ENCODE results near the gene CGA.

CGA gene

DNA sequence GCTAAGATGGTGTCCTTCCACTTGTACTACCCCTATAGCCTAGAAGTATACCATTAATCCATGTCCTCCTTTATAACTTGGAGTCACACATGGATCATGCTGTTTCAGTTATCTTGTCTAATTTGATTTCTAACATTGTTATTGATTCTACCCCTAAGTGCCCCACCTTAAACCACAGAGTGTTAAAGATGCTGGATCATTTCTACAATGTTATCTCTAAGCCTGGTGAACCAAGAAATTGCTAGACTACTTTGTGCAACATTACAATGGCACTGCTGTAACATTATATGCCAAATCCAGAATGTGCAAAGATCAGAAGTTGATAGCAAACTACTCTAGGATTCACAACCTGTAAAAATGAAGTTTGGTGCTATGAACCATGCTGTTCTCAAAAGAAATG lies 1.7 kb downstream of the CGA start:
- DNase-seq (ENCODE audit: extremely low spot score, insufficient read length, low read depth), result no peak

DNA sequence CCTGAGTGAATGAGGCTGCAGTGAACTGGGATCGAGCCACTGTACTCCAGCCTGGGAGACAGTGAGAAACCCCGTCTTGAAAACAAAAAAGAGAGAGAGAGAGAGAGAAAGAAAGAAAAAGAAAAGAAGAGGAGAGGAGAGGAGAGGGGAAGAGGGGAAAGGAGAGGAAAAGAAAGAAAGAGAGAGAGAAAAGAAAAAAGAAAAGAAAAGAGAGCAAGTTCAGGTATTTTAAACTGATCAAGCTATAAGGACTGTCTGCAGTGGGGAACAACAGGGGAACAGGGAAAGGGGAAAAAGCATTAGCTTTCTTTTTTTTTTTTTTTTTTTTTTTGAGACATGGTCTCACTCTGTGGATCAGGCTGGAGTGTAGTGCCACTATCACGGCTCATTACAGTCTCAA lies 2.5 kb downstream of the CGA start:
- no peak for FAIRE-seq
- DNase-seq (ENCODE audit: extremely low spot score, insufficient read length, low read depth), result no peak

More for the DNA sequence above, 1.7 kb downstream of the CGA start:
- FAIRE-seq, result no peak

DNA sequence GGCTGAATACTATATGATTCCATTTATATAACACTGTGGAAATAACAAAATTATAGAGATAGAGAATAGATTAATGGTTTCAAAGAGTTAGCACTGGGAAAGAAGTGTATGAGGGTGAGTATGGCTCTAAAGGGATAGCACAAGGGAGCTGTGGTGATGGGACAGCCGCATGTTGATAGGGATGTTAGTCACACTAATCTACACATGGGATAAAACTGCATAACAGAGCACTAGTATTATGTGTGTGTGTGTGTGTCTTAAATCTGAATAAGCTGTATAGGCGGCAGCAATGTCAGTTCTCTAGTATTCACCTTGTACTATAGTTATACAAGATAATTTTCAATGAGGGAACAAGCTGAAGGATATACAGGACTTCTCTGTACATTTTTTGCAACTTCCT lies 5.8 kb downstream of the CGA start:
- FAIRE-seq, result no peak
- DNase-seq (ENCODE audit: extremely low spot score, insufficient read length, low read depth), result no peak

- no peak for DNase-seq (ENCODE audit: extremely low spot score, insufficient read length, low read depth)
- no peak for FAIRE-seq
Measured at GRCh38 chr6:87088076-87088475, 6.8 kb downstream of the CGA start.

DNA sequence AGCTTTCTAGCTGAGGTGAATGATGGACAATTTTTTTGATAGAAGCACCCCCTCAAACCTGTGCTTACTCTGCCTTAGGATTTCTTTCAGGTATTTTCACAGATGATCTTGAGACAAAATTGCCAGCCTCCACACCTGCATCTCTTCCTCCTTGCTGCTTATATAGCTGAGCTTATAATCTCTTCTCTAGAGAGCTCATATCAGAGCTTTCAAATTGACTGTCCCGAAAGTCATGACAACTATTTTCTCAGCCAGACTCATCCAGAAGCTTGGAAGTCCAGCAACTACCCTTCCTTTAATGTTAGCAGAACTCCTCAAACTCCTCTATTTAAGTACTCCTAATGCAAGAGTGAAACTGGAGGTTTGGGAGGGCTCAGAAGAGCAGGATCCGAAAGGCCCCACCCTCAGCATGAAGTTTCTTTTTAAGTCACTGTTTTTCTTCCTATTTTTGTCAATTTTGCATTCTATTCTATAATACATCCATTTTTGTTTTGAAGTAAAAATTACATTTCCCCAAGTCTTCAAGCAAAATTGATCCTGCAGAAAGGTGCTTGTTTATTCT lies 12.7 kb downstream of the CGA start:
- no peak for DNase-seq (ENCODE audit: extremely low spot score, insufficient read length, low read depth)
- FAIRE-seq, result no peak

DNA sequence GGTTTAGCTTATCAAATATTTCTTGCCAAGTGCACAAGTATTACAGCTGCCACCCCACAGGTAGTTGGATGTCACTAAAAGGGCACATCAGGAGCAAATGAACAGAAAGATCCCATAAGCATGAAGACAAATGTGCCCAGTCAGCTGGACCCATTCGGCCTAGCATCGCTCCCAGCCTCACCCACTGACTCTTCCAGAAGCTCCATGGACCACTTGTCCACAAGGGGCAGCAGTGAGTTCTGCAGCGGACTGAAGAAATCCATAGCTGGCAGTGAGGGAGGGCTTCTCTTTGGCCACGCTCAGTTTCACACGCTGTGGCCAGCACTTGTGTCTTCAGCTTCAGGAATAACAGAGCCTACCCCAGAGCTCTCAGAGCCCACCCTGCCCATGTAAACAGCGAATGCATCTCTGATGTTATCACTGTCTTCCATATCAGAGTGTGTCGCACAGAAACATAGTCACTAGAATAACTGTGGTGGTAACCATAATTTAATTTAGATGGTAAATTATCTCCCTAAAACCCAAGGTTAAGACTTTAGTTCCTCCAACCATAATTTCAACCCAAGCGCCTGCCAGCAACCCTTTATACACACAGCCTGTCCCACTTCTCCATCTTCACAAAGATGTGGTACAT lies 15.8 kb downstream of the CGA start:
- FAIRE-seq (peak; percentile 45), DNase-seq (ENCODE audit: extremely low spot score, insufficient read length, low read depth) (peak; percentile 15)

DNA sequence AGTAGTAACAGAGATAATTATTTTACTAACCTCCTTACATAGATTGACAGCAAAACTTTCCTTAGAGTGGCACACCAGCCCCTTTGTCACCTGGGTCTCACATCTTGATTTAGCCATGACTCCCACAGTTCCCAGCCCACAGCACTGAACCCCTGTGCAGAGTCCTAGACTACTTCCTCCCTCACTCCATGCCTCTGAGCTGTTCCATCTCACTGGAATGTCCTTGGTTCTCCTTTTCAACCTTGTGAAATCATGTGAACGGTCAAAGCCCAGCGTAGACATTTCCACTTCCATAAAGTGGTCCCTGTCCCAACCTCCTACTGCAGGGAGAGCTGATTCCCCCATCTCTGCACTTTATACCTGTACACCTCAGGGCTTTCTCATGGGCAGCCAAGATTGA lies 19.7 kb downstream of the CGA start:
- DNase-seq (ENCODE audit: extremely low spot score, insufficient read length, low read depth), result no peak
- FAIRE-seq, result no peak

GRCh38 chr6:87074101-87074621 lies 20.7 kb downstream of the CGA start:
- DNase-seq (ENCODE audit: extremely low spot score, insufficient read length, low read depth) (no peak), FAIRE-seq (peak; percentile 47)

DNA sequence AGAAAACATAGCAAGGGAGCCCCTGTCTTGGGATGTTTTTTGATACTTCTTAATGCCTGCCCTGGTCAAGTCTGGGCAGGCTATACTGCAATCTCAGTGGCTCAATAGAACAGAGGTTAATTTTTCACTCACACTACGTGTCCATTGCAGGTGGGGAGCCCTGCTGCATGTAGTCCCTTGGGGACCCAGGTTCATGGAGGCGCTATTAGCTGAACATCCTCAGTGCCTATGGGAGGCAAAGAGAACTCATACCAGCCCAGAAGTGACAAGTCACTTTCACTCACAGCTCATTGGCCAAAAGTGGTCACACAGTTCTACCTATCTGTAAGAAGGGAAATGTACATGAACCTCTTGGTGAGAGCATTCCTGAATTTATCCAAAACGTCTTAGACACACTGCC lies 23.2 kb downstream of the CGA start:
- FAIRE-seq (no peak), DNase-seq (ENCODE audit: extremely low spot score, insufficient read length, low read depth) (no peak)

DNA sequence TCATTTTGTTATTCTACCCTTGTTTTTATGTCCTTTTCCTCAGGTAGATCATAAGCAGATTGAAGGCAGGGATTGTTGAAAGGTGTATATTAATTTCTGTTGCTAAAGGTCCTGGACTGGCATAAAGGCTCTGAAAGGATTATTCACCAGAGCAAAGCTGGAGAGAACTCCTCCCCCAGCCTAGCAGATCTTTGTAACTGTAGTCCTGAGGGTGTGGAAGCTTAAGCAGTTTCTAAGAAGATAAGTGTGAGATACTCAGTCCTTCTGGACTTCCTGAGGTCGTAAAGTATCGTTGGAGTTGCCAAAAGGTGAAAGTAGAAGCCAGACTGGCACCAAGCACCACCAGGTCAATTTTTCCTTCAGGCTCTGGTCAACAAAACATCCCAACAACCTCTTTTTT lies 24.2 kb downstream of the CGA start:
- no peak for FAIRE-seq
- DNase-seq (ENCODE audit: extremely low spot score, insufficient read length, low read depth), result no peak

DNA sequence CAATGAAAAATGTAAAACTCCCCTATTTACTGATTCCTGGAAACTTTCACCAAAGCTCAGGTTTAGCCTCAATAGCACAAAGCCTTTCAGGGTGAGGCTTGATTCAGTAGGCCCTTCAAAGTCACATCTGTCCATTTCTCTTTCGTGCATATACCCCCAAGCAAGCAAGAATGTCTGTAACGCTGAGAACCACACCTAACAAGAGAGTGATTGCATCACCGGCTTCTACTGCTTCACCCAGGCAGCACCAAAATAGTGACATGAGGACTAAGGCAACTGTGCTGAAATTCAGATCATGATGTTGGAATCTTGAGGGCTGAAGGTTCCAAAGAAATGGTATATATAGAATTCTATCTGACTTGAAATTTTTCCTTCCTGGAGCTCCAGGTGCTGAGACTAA lies 26.1 kb downstream of the CGA start:
- DNase-seq (ENCODE audit: extremely low spot score, insufficient read length, low read depth) (no peak), FAIRE-seq (no peak)

GRCh38 chr6:87066449-87067333 lies 28.2 kb downstream of the CGA start:
- FAIRE-seq, result peak; percentile 81

DNA sequence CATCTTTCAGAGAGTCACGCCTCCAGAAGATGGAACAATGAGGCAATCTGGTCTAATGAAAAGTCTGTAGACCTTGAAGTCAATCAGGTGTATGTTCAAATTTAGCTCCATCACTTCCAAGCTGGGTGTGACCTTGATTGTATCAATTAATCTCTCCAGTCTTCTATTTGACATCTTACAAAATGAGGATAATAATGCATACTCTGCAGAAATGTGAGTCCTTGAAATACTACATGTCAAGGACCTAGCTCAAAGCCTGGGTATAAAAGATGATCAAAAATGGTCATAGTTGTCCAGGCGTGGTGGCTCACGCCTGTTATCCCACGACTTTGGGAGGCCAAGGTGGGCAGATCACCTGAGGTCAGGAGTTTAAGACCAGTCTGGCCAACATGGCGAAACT lies 29.8 kb downstream of the CGA start:
- FAIRE-seq (no peak), DNase-seq (ENCODE audit: extremely low spot score, insufficient read length, low read depth) (no peak)

More at GRCh38 chr6:87066449-87067333, 28.2 kb downstream of the CGA start:
- DNase-seq (ENCODE audit: extremely low spot score, insufficient read length, low read depth), result peak; percentile 32

- FAIRE-seq (no peak), DNase-seq (ENCODE audit: extremely low spot score, insufficient read length, low read depth) (no peak)
Measured at GRCh38 chr6:87059943-87060342, 35.0 kb downstream of the CGA start.

DNA sequence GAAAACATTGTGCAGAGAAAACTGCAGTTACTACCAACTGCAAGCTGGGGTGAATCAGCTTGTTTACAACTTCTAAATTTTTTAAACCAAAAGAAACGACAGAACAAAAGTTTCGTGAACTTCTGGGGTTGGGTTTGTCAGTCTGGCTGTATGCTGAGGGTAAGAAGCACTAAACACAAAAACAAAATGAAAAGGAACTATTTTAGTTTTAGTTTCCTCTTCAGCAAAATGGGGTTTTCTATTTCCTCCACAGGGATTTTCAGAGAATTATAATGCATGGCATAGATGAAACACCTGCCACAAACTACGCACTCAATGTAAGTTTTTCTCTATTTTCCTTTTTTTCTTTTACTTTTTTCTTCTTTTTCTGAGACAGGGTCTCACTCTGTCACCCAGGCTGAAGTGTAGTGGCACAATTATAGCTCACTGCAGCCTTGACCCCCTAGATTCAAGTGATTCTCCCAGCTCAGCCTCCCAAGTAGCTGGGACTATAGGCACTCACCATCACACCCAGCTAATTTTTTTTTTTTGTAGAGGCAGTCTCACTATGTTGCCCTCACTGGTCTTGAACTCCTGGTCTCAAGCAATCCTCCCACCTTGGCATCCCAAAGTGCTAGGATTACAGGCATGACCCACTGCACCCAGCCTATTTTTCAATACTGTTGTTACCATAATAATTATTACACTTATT lies 40.6 kb downstream of the CGA start:
- FAIRE-seq (peak; percentile 29), DNase-seq (ENCODE audit: extremely low spot score, insufficient read length, low read depth) (no peak)

DNA sequence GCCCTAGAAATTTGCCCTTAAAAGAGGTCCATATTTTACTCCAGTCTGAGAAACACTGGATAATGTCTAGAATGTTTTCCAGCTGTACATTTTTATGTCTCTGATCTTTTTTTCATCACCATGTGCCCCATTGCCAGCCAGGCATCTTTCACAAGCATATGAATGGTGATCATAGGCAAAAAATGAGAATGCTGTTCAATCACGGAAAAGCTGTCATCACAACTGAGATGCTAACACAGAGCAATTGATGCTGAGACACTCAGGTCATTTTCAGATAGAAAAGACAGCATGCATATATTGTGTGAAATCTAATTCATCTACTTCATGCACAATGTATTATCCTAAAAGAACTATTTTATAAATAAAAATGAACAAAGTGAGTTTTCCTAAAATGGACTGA lies 41.6 kb downstream of the CGA start:
- no peak for DNase-seq (ENCODE audit: extremely low spot score, insufficient read length, low read depth)
- FAIRE-seq, result no peak

GRCh38 chr6:87049779-87050178 lies 45.1 kb downstream of the CGA start:
- FAIRE-seq (no peak), DNase-seq (ENCODE audit: extremely low spot score, insufficient read length, low read depth) (no peak)

DNA sequence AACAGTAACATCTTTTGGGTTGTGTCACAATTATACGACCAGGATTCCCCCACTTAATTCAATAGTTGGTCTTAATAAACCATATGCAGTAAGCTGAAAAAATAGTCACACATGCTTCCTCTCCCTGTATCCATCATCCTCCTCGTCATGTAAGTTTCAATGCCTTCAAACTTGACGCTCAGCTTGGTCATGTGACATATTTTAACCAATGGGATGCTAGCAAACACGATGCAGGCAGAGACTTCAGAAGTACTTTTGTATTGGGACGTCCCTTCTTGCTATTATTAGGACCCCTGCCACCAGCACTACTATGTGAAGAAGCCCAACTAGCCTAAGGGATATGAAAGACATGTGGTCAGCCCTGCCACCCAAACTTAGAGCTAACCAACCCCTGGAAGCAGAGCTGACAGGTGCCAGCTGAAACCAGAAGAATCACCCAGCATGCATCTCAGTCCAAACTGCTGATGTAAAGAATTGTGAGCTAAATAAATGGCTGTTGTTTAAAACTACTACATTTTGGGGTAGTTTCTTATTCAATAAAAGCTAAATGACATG lies 49.3 kb downstream of the CGA start:
- no peak for DNase-seq (ENCODE audit: extremely low spot score, insufficient read length, low read depth)
- no peak for FAIRE-seq

DNA sequence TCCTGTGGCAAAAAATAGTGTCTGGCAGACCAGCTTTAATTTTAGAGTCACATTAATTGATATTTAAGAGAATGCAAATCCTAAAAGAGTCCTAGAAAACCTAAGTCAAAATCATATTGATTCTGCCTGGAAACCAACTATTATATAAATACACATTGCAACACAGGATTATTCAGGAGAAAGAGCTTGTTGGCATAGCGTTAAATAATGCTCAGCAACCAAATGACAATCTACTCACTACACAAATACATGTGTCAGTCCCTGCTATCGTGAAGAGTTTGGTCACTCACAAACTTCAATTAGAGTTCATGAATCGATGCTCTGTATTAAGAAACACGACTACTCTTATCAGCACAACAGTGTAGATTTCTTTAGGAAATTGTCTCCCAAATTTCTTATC lies 54.2 kb downstream of the CGA start:
- DNase-seq (ENCODE audit: extremely low spot score, insufficient read length, low read depth), result no peak
- FAIRE-seq, result no peak

Measured in GM18507 (cell line).